Measurements from ENCODE around the gene CDK5R2.

GRCh38 chr2:218952160-218952559 is 7.3 kb upstream of the CDK5R2 start:
- no peak for TF ChIP-seq CTCF (IDR thresholded peaks at IDR 0.05)
- no peak for TF ChIP-seq POLR2A (IDR thresholded peaks at IDR 0.05)
